Large intestine (tissue), 3 donors: ENCODE measurements around the gene HOXB9. TPM values are rescaled to one million over a fixed set of nuclear protein-coding genes. Genes with fewer than 3 reads are reported as not detected.

ENCODE experiments used
- DNase-seq, 2 donors: peaks; one replicate each; pipeline versions ENCODE4 v3.0.0 to v3.0.0-alpha.2; 2013
- H3K27ac ChIP-seq: one replicate; pipeline ENCODE4 v1.5.1; 2013; ENCODE audit warnings: low read length
- H3K27me3 ChIP-seq: 2 replicates; pipeline ENCODE4 v1.6.1; 2013; ENCODE audit warnings: low read length; ENCODE audit not compliant: control insufficient read depth, insufficient read depth
- H3K36me3 ChIP-seq: 2 replicates; pipeline ENCODE4 v1.6.1; 2013; ENCODE audit warnings: low read length; ENCODE audit not compliant: control insufficient read depth, insufficient read depth
- H3K4me1 ChIP-seq: one replicate; pipeline ENCODE4 v1.6.1; 2013; ENCODE audit warnings: low read length; ENCODE audit not compliant: control insufficient read depth, insufficient read depth
- H3K4me3 ChIP-seq: one replicate; pipeline ENCODE4 v1.5.1; 2013; ENCODE audit warnings: low read length
- H3K9me3 ChIP-seq: one replicate; pipeline ENCODE4 v1.6.1; 2013; ENCODE audit warnings: mild to moderate bottlenecking, low read depth, low read length, moderate library complexity; ENCODE audit not compliant: control insufficient read depth
- WGBS: methylation state at CpG from one replicate; pipeline ENCODE4 v1.1.5; 2013; ENCODE audit warnings: low lambda C conversion rate; ENCODE audit not compliant: insufficient coverage; 5-methylcytosine and 5-hydroxymethylcytosine counted together
- polyA plus RNA-seq: library from polyadenylated mRNA; unstranded; fragments of 120-200 nt; gene quantifications from one replicate; pipeline ENCODE4 v1.2.1, GENCODE V29; 2013

HOXB9 gene
- polyA plus RNA-seq, 1 donor, result 0.03 TPM

GRCh38 chr17:48600244-48601098, 25.7 kb downstream of the HOXB9 start:
- peaks cover under 1% of the 10 kb centered on the region for H3K36me3 ChIP-seq
- peaks cover 99% of the 10 kb centered on the region for H3K27me3 ChIP-seq
- H3K4me3 ChIP-seq, result no peak overlapping the region
- peaks cover 42% of the 10 kb centered on the region for H3K4me1 ChIP-seq
- H3K9me3 ChIP-seq, result peaks cover 13% of the 10 kb centered on the region
- no peak for DNase-seq
- no CpG with 5 or more reads among the region's 17 CpGs for WGBS
- peak overlapping the region; percentile 39 for H3K27ac ChIP-seq

GRCh38 chr17:48599354-48599753, 26.8 kb downstream of the HOXB9 start:
- no CpG with 5 or more reads among the region's 5 CpGs for WGBS
- H3K27me3 ChIP-seq, result peaks cover 99% of the 10 kb centered on the region
- peaks cover 15% of the 10 kb centered on the region for H3K9me3 ChIP-seq
- H3K27ac ChIP-seq, result peak overlapping the region; percentile 47
- peaks cover 49% of the 10 kb centered on the region for H3K4me1 ChIP-seq
- H3K36me3 ChIP-seq, result peaks cover 6% of the 10 kb centered on the region
- no peak for DNase-seq
- no peak overlapping the region for H3K4me3 ChIP-seq

- no CpG with 5 or more reads among the region's 7 CpGs for WGBS
- Histone ChIP-seq H3K4me1 (peaks cover 49% of the 10 kb centered on the region), H3K27ac (peak overlapping the region; percentile 47), H3K4me3 (peak overlapping the region; percentile 59), H3K27me3 (peaks cover 99% of the 10 kb centered on the region), H3K9me3 (peaks cover 12% of the 10 kb centered on the region), H3K36me3 (peaks cover 6% of the 10 kb centered on the region)
- no peak for DNase-seq
These were observed 27.4 kb downstream of the HOXB9 start for GRCh38 chr17:48598736-48599135.

- Histone ChIP-seq H3K36me3 (peaks cover 6% of the 10 kb centered on the region), H3K4me1 (peaks cover 49% of the 10 kb centered on the region), H3K9me3 (peaks cover 15% of the 10 kb centered on the region), H3K27me3 (peaks cover 98% of the 10 kb centered on the region), H3K4me3 (peak overlapping the region; percentile 59), H3K27ac (peak overlapping the region; percentile 47)
- WGBS, result 0% methylated on average over 7 of the region's 68 CpGs
- peak in 1 of 2 donors; percentile 64 for DNase-seq
These were observed 28.2 kb downstream of the HOXB9 start for GRCh38 chr17:48597778-48598631.

- H3K4me3 ChIP-seq, result peak overlapping the region; percentile 59
- DNase-seq, result no peak
- H3K27ac ChIP-seq, result peak overlapping the region; percentile 47
- peaks cover 49% of the 10 kb centered on the region for H3K4me1 ChIP-seq
- WGBS, result no CpG with 5 or more reads among the region's 16 CpGs
- H3K36me3 ChIP-seq, result peaks cover 6% of the 10 kb centered on the region
- peaks cover 99% of the 10 kb centered on the region for H3K27me3 ChIP-seq
- peaks cover 16% of the 10 kb centered on the region for H3K9me3 ChIP-seq
These were observed 28.7 kb downstream of the HOXB9 start for GRCh38 chr17:48597528-48597777.

GRCh38 chr17:48596735-48597527, 29.2 kb downstream of the HOXB9 start:
- WGBS, result 0% methylated on average over 5 of the region's 26 CpGs
- peaks cover 18% of the 10 kb centered on the region for H3K9me3 ChIP-seq
- H3K4me3 ChIP-seq, result peak overlapping the region; percentile 59
- peaks cover 6% of the 10 kb centered on the region for H3K36me3 ChIP-seq
- H3K4me1 ChIP-seq, result peaks cover 45% of the 10 kb centered on the region
- H3K27ac ChIP-seq, result peak overlapping the region; percentile 47
- peak in 1 of 2 donors; percentile 15 for DNase-seq
- H3K27me3 ChIP-seq, result peaks cover 99% of the 10 kb centered on the region

- Histone ChIP-seq H3K4me1 (peaks cover 37% of the 10 kb centered on the region), H3K27ac (peak overlapping the region; percentile 47), H3K4me3 (peak overlapping the region; percentile 59), H3K9me3 (peaks cover 19% of the 10 kb centered on the region), H3K27me3 (peaks cover 99% of the 10 kb centered on the region), H3K36me3 (peaks cover 9% of the 10 kb centered on the region)
- no CpG with 5 or more reads among the region's 54 CpGs for WGBS
- DNase-seq, result no peak
These were observed 30.0 kb downstream of the HOXB9 start for GRCh38 chr17:48596000-48596734.

- peak overlapping the region; percentile 59 for H3K4me3 ChIP-seq
- peaks cover 99% of the 10 kb centered on the region for H3K27me3 ChIP-seq
These were observed 30.7 kb downstream of the HOXB9 start for GRCh38 chr17:48595278-48595999.

GRCh38 chr17:48594538-48595277, 31.4 kb downstream of the HOXB9 start:
- DNase-seq, result peak in 1 of 2 donors; percentile 10
- Histone ChIP-seq H3K27me3 (peaks cover 99% of the 10 kb centered on the region), H3K4me1 (peaks cover 31% of the 10 kb centered on the region), H3K27ac (peak overlapping the region; percentile 59), H3K9me3 (peaks cover 19% of the 10 kb centered on the region), H3K4me3 (peak overlapping the region; percentile 5), H3K36me3 (peaks cover 12% of the 10 kb centered on the region)
- no CpG with 5 or more reads among the region's 25 CpGs for WGBS

More at GRCh38 chr17:48595278-48595999, 30.7 kb downstream of the HOXB9 start:
- no CpG with 5 or more reads among the region's 25 CpGs for WGBS
- peak overlapping the region; percentile 59 for H3K27ac ChIP-seq
- H3K9me3 ChIP-seq, result peaks cover 19% of the 10 kb centered on the region
- H3K4me1 ChIP-seq, result peaks cover 35% of the 10 kb centered on the region
- DNase-seq, result no peak
- peaks cover 12% of the 10 kb centered on the region for H3K36me3 ChIP-seq
